Measurements from ENCODE around the gene CAPN3.

The CAPN3 gene

GRCh38 chr15:42355291-42355690, 4.0 kb upstream of the CAPN3 start:
- no peak for DNase-seq (ENCODE audit: extremely low read depth in 1 of 2, low read depth in 1 of 2)

- no peak for DNase-seq (ENCODE audit: extremely low read depth in 1 of 2, low read depth in 1 of 2)
Measured at GRCh38 chr15:42356851-42357250, 2.5 kb upstream of the CAPN3 start.

DNA sequence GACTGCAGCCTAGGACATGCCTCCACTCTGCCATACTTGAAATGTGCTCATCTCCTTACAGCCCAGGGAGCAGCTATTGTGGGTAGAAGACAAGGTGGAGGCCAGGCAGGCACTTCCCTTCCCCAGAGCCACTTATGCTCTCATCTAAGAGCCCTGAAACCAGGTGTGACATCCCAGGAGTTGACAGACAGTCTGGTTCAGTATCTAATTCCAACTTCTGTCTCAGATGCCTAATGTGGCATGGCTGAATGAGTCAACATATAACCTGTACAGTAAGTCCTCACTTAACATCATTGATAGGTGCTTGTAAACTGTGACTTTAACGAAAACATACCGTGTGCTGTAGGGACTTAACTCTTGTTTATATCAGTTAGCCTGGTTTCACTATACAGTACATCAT, 1.2 kb upstream of the CAPN3 start:
- DNase-seq (ENCODE audit: extremely low read depth in 1 of 2, low read depth in 1 of 2) = no peak

DNA sequence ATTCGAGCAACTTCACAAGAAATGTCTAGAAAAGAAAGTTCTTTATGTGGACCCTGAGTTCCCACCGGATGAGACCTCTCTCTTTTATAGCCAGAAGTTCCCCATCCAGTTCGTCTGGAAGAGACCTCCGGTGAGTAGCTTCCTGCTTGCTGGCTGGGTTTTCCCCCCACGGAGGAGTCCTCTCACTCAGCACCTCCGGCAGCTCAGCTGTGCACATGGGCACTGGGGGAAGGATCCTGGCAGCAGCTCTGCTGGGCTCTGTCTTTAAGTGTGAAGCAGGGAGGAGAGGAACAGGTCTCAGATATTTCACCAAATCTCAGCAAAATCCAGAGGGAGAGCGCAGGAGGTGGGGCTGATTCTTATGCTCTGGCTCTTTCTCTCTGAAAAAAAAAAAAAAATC, 684 bp downstream of the CAPN3 start:
- DNase-seq (ENCODE audit: extremely low read depth in 1 of 2, low read depth in 1 of 2) = no peak

GRCh38 chr15:42360535-42361112, 1.3 kb downstream of the CAPN3 start:
- DNase-seq (ENCODE audit: extremely low read depth in 1 of 2, low read depth in 1 of 2) = no peak

DNA sequence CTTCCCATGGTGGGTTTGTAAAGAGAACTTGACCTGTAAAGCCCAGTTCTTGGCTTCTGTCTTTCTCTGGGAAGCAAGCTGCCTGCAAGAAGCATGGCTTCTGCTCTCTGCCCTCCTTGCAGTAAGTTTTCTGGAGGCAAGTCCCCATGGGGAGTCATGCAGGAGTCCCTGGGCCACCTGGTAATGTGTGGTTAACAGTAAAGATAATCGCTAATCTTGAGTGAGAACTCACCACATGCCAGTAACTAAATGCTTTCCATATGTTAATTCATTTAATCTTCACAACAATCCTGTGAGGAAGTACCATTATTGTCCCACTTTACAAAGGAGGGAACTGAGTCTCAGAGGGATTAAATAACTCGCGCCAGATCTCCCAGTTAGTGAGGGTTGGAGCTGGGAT, 4.2 kb downstream of the CAPN3 start:
- no peak for DNase-seq (ENCODE audit: extremely low read depth in 1 of 2, low read depth in 1 of 2)

- DNase-seq (ENCODE audit: extremely low read depth in 1 of 2, low read depth in 1 of 2) = no peak
Measured at GRCh38 chr15:42363942-42364341, 4.6 kb downstream of the CAPN3 start.

- no peak for DNase-seq (ENCODE audit: extremely low read depth in 1 of 2, low read depth in 1 of 2)
Measured at GRCh38 chr15:42364529-42364928, 5.2 kb downstream of the CAPN3 start.

DNA sequence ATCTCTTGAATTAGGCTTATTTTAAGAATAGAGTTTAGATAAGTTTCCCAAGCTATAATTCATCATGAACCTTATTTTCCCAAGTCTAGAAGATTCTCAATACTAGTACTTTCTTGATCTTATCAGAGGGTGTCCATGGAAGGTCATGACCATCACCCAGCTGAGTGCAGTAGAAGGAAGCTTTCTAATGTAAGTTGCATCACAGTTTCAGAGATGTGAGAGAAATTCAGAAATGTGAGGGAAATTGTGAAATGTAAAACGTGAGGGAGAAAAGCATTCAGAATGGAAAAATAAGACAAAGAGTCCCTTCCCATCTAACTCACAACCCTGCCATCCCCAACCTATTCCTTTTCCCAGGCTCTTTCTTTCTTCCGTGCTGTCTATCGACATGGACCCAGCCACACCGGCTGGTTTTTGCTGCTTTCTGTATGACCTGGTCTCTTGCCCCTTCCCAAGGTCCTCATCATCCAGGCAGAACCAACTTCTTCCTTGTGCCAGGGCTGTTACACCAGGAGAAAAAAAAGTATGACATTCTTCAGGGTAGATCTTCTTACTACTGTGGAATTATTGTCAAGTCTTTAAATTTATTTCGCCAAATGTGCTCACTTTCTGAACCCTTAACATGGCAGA, 6.7 kb downstream of the CAPN3 start:
- DNase-seq (ENCODE audit: extremely low read depth in 1 of 2, low read depth in 1 of 2) = no peak

- DNase-seq (ENCODE audit: extremely low read depth in 1 of 2, low read depth in 1 of 2) = no peak
Measured at GRCh38 chr15:42367041-42367440, 7.7 kb downstream of the CAPN3 start.

- no peak for DNase-seq (ENCODE audit: extremely low read depth in 1 of 2, low read depth in 1 of 2)
Measured at GRCh38 chr15:42368096-42368495, 8.8 kb downstream of the CAPN3 start.

GRCh38 chr15:42371096-42371495, 11.8 kb downstream of the CAPN3 start:
- DNase-seq (ENCODE audit: extremely low read depth in 1 of 2, low read depth in 1 of 2) = no peak

DNA sequence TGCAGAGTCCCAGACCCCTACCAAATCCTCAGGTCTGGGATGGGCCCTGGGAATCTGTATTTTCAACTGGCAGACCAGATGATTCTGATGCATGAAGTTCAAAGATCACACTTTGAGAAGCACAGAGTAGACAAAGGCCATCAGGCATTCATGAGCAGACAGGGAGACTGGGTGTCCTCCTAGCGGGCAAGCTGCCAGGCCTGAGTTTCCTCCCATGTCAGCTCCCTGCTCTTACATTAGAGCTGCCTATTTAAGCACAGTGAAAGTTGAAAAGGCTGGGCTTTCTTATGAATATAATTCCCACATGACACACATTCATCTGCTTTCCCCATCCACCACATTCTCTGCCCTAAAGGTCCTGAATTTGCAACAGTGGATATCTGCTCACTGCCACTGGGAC, 14.0 kb downstream of the CAPN3 start:
- no peak for DNase-seq (ENCODE audit: extremely low read depth in 1 of 2, low read depth in 1 of 2)

DNA sequence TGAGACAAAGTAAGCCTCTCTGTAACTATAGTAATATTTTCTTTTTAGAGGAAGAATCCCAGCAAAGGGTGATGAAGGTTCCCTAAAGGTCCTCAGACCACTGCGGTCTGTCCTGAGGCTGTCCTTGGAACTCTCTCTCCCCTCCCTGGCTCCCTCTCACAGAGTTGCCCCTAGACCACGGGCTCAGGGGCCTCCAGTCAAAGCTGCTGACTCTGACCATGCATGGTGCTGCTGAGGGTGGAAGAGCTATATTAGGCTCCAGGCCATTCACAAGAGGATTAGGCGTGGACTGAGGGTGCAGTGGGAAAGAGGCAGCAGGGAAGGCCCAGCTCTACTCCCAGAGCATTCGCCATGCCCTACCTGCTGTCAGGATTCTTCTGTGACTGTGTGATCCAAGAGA, 14.6 kb downstream of the CAPN3 start:
- DNase-seq (ENCODE audit: extremely low read depth in 1 of 2, low read depth in 1 of 2) = no peak

- DNase-seq (ENCODE audit: extremely low read depth in 1 of 2, low read depth in 1 of 2) = no peak
Measured at GRCh38 chr15:42374810-42375209, 15.5 kb downstream of the CAPN3 start.

- DNase-seq (ENCODE audit: extremely low read depth in 1 of 2, low read depth in 1 of 2) = no peak
Measured at GRCh38 chr15:42375252-42375651, 16.0 kb downstream of the CAPN3 start.

- no peak for DNase-seq (ENCODE audit: extremely low read depth in 1 of 2, low read depth in 1 of 2)
Measured at GRCh38 chr15:42375941-42376340, 16.6 kb downstream of the CAPN3 start.

- DNase-seq (ENCODE audit: extremely low read depth in 1 of 2, low read depth in 1 of 2) = no peak
Measured at GRCh38 chr15:42378011-42378410, 18.7 kb downstream of the CAPN3 start.

DNA sequence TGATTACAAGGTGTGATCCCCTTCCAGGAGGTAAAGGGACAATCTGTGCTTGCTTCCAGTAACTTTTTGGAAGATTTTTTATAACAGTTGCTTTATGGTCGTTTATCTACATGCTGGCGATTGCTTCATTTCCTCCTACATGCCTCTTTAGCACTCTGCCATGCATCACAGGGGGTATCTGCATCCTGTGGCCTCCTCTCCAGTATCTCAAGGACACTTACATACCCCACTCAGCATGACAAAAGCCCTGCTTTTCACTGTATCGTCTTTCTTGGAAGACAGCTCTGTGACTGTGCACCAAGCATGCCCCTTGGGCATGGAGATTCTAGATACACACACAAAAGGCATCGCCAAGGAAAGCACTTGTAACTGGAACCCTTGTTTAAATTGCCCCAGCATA, 25.3 kb downstream of the CAPN3 start:
- no peak for DNase-seq (ENCODE audit: extremely low read depth in 1 of 2, low read depth in 1 of 2)

DNA sequence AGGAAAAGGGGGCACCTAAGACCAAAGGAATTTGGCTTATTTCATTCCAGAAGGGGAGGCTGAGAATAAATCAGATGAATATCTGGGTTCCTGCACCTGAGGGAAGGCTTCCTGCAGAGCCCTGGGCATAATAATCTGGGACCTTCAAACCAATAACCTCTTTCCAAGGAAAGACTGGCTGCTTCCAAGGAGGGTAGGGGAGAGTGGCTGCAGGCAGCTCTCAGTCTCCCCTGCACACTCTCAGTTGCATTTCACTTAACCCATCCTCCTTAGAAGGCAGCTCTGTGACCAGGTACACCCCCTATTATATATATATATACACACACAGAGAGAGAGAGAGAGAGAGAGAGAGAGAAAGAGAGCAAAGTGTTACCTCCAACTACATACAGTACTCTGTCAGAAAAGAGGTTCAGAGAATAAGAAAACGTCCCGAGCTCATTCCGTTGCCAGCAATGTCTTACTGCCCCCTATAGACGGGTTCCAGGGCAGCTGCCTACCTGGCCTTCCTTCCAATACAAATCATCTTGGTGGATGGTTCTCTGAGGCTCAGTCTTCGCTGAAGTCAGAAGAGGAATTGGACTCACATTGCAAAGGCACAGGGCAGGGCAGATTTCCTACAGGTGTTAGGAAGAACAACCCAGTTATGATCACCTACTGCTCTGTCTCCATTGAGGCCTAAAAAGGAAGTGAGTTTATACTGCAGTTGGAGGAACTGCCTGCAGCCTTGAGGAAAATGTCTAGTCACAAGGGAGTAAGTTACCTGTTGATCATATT, 26.1 kb downstream of the CAPN3 start:
- no peak for DNase-seq (ENCODE audit: extremely low read depth in 1 of 2, low read depth in 1 of 2)

DNA sequence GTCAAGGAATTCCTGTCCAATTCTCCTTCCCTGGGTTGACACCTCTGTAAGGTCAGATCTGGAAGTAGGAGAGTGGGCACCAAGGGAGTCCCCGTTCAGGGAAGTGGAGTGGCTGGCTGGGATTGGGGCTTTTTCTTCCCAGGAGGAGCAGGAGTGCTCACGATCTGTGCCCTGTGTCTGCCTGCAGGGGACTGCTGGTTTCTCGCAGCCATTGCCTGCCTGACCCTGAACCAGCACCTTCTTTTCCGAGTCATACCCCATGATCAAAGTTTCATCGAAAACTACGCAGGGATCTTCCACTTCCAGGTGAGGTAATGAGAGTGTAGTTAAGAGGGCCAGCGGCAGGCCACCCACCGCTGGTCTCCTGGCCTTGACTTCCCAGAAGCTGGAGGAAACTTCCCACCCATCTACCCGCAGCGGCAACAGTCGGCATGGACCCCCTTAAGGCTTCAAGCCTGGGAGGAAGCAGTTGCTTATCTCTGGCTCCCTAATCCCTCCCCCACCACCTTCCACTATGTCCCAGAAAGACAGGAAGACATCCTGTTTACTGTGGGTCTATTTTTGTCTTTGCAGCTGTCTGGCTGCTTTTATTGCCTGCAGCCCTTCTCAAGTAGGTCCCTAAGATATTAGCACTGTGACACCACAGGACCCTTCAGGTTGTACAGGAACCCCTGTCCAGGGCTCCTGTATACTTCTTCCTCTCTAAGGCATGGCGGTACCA, 26.8 kb downstream of the CAPN3 start:
- DNase-seq (ENCODE audit: extremely low read depth in 1 of 2, low read depth in 1 of 2) = no peak

GRCh38 chr15:42387603-42388002, 28.3 kb downstream of the CAPN3 start:
- DNase-seq (ENCODE audit: extremely low read depth in 1 of 2, low read depth in 1 of 2) = no peak
